Body of pancreas (tissue), 4 donors: ENCODE results near the gene DST. TPM values are rescaled to one million over a fixed set of nuclear protein-coding genes. Genes with fewer than 3 reads are reported as not detected.

ENCODE experiments used
- ATAC-seq: fragments of 150-250 bp; one replicate; pipeline ENCODE4 v1.9.1; 2016
- DNase-seq, 4 donors: peaks; one replicate each; pipeline ENCODE4 v3.0.0-alpha.2; 2019
- H3K27ac ChIP-seq, 4 donors: fragments of 200-600 bp; sonication (generic); 1 replicate in 3 of 4; 2 replicates in 1 of 4; pipeline versions ENCODE4 v1.5.1 to v1.6.1; 2016 to 2019; ENCODE audit warnings: mild to moderate bottlenecking in 1 of 4, mixed read lengths in 1 of 4, moderate library complexity in 1 of 4
- H3K27me3 ChIP-seq, 2 donors: fragments of 200-600 bp; sonication (generic); one replicate each; pipeline ENCODE4 v1.6.0; 2016; ENCODE audit warnings: mild to moderate bottlenecking in 1 of 2
- H3K36me3 ChIP-seq, 2 donors: fragments of 200-600 bp; sonication (generic); replicated peaks in 1 of 2; 2 replicates each; pipeline ENCODE4 v1.5.1; 2016; ENCODE audit warnings: low read depth in 2 of 2; ENCODE audit not compliant: insufficient read depth in 1 of 2
- H3K4me1 ChIP-seq: fragments of 200-600 bp; sonication (generic); one replicate; pipeline ENCODE4 v1.6.0; 2016
- H3K4me3 ChIP-seq, 2 donors: fragments of 200-600 bp; sonication (generic); 1 replicate in 1 of 2; 2 replicates in 1 of 2; pipeline ENCODE4 v1.5.1; 2016 to 2019
- H3K9me3 ChIP-seq, 3 donors: fragments of 200-600 bp; sonication (generic); 1 replicate in 2 of 3; 2 replicates in 1 of 3; pipeline ENCODE4 v1.5.1; 2016
- CTCF ChIP-seq, 7 experiments: fragments of 450-650 bp in 4 of 7; fragments of 200-600 bp in 3 of 7; sonication (generic) in 3 of 7; IDR thresholded peaks; one replicate each; pipeline ENCODE4 v1.5.1; 2016 to 2019; ENCODE audit warnings: antibody characterized with exemption in 7 of 7
- POLR2A ChIP-seq, 3 donors: fragments of 450-650 bp; IDR thresholded peaks; one replicate each; pipeline ENCODE4 v1.6.1; 2016; ENCODE audit warnings: antibody characterized with exemption in 3 of 3, mild to moderate bottlenecking in 2 of 3
- WGBS, 2 donors: methylation state at CpG; one replicate each; pipeline ENCODE4 v1.1.5; 2017; 5-methylcytosine and 5-hydroxymethylcytosine counted together
- intact Hi-C: fragments of 100-400 bp; cut with DNase I; formaldehyde crosslinking; loops from one replicate; pipeline ENCODE4 v1.15.1; 2023
- total RNA-seq, 2 donors: library from RNA; depleted of rRNA; stranded (reverse); fragments of >200 nt; gene quantifications; one replicate each; pipeline ENCODE4 v1.1.0, GENCODE V29; 2016

DST gene
- total RNA-seq, 2 donors from 2014 or later, result 105 to 117 TPM

- H3K36me3 ChIP-seq, result peaks cover 0 to 1% of the 10 kb centered on the region in 2 donors
- intact Hi-C loops, result no loop called here
- no peak overlapping the region for H3K27ac ChIP-seq
- peak; percentile 65 to 81 (median 70) for DNase-seq
- H3K4me3 ChIP-seq, result no peak overlapping the region
- WGBS, 2 donors, result 53 to 56% methylated on average over 2 of the region's 2 CpGs
- no peak for TF ChIP-seq POLR2A (IDR thresholded peaks at IDR 0.05)
- TF ChIP-seq CTCF (IDR thresholded peaks at IDR 0.05), result no peak
- ATAC-seq, result peak; percentile 56
- H3K4me1 ChIP-seq, result peaks cover 6% of the 10 kb centered on the region
- H3K9me3 ChIP-seq, result no peaks in the 10 kb centered on the region
- no peaks in the 10 kb centered on the region for H3K27me3 ChIP-seq
These were observed 191.6 kb downstream of the DST start for GRCh38 chr6:56450882-56451739.

GRCh38 chr6:56450376-56450775 lies 192.3 kb downstream of the DST start:
- H3K9me3 ChIP-seq, result no peaks in the 10 kb centered on the region
- H3K4me3 ChIP-seq, result no peak overlapping the region
- no peak overlapping the region for H3K27ac ChIP-seq
- DNase-seq (no peak), ATAC-seq (no peak)
- H3K27me3 ChIP-seq, result no peaks in the 10 kb centered on the region
- TF ChIP-seq POLR2A (IDR thresholded peaks at IDR 0.05), result no peak
- no peak for TF ChIP-seq CTCF (IDR thresholded peaks at IDR 0.05)
- peaks cover 6% of the 10 kb centered on the region for H3K4me1 ChIP-seq
- WGBS, 2 donors, result 79% methylated on average over 3 of the region's 3 CpGs
- intact Hi-C loops, result no loop called here
- peaks cover 0 to 1% of the 10 kb centered on the region in 2 donors for H3K36me3 ChIP-seq

- no peak overlapping the region for H3K27ac ChIP-seq
- H3K27me3 ChIP-seq, result no peaks in the 10 kb centered on the region
- no peak overlapping the region for H3K4me3 ChIP-seq
- WGBS, 2 donors, result 88 to 100% methylated on average over 1 of the region's 1 CpG
- intact Hi-C loops, result no loop called here
- TF ChIP-seq CTCF (IDR thresholded peaks at IDR 0.05) (no peak), POLR2A (IDR thresholded peaks at IDR 0.05) (no peak)
- H3K36me3 ChIP-seq, result no peaks in the 10 kb centered on the region
- no peaks in the 10 kb centered on the region for H3K9me3 ChIP-seq
- peaks cover 6% of the 10 kb centered on the region for H3K4me1 ChIP-seq
- no peak for DNase-seq
- no peak for ATAC-seq
These were observed 194.6 kb downstream of the DST start for GRCh38 chr6:56448046-56448445.

GRCh38 chr6:56445818-56446217 lies 196.9 kb downstream of the DST start:
- Histone ChIP-seq H3K27me3 (no peaks in the 10 kb centered on the region), H3K4me3 (no peak overlapping the region), H3K9me3 (no peaks in the 10 kb centered on the region), H3K27ac (no peak overlapping the region), H3K36me3 (no peaks in the 10 kb centered on the region), H3K4me1 (peaks cover 4% of the 10 kb centered on the region)
- intact Hi-C loops, result no loop called here
- DNase-seq (peak in 1 of 4 donors; percentile 4), ATAC-seq (no peak)
- 81 to 84% methylated on average over 8 of the region's 8 CpGs for WGBS, 2 donors
- TF ChIP-seq POLR2A (IDR thresholded peaks at IDR 0.05) (no peak), CTCF (IDR thresholded peaks at IDR 0.05) (no peak)

GRCh38 chr6:56444855-56445254 lies 197.8 kb downstream of the DST start:
- no peak overlapping the region for H3K27ac ChIP-seq
- DNase-seq (no peak), ATAC-seq (no peak)
- H3K9me3 ChIP-seq, result no peaks in the 10 kb centered on the region
- H3K4me1 ChIP-seq, result peaks cover 11% of the 10 kb centered on the region
- intact Hi-C loops, result no loop called here
- TF ChIP-seq CTCF (IDR thresholded peaks at IDR 0.05), result no peak
- 82 to 88% methylated on average over 2 of the region's 2 CpGs for WGBS, 2 donors
- H3K4me3 ChIP-seq, result no peak overlapping the region
- H3K27me3 ChIP-seq, result no peaks in the 10 kb centered on the region
- H3K36me3 ChIP-seq, result no peaks in the 10 kb centered on the region
